IMR-90 (cell line): ENCODE measurements around the gene MSN. TPM values are rescaled to one million over a fixed set of nuclear protein-coding genes. Genes with fewer than 3 reads are reported as not detected.
A peak's percentile ranks its signal among the peaks of the same experiment; 100 is the strongest.

Experiments
- ATAC-seq: fragments of 200-7000 bp; cut with Tn5 transposase; 2 replicates; pipeline ENCODE4 v1.9.1; 2020; ENCODE audit warnings: low read depth, mild to moderate bottlenecking, moderate library complexity
- BruUV-seq: library from RNA; stranded (reverse); fragments of 400-500 nt; replicated peaks from 2 replicates; lab custom pipeline; 2021; lab: Mats Ljungman, UMichigan
- CTCF ChIA-PET: fragments of 300-600 bp; formaldehyde crosslinking; extraction: SDS; loops from one replicate; lab custom pipeline; 2021; ENCODE audit warnings: antibody characterized with exemption; lab: Yijun Ruan, JAX
- POLR2A ChIA-PET: fragments of 300-600 bp; sonication (Branson Sonifier 250); formaldehyde crosslinking; loops from one replicate; lab custom pipeline; 2022; ENCODE audit warnings: antibody characterized with exemption; ENCODE audit not compliant: unreplicated experiment; lab: Charles Lee
- DNase-seq: peaks from one replicate; pipeline ENCODE4 v3.0.0; 2013
- H2AFZ ChIP-seq: replicated peaks from 2 replicates; pipeline ENCODE3; 2013; ENCODE audit warnings: low read length, mild to moderate bottlenecking; ENCODE audit not compliant: poor library complexity
- H2AK5ac ChIP-seq: 2 replicates; pipeline ENCODE4 v1.6.1; 2013; ENCODE audit warnings: low read depth, low read length, inconsistent platforms
- H2AK9ac ChIP-seq: replicated peaks from 2 replicates; pipeline ENCODE3; 2013; ENCODE audit warnings: mild to moderate bottlenecking, low read depth, low read length, moderate library complexity; ENCODE audit not compliant: poor library complexity
- H2BK120ac ChIP-seq: 2 replicates; pipeline ENCODE4 v1.6.1; 2013; ENCODE audit warnings: low read depth, low read length, inconsistent platforms
- H2BK15ac ChIP-seq: 3 replicates; pipeline ENCODE4 v1.6.1; 2013; ENCODE audit warnings: low read depth, low read length, inconsistent platforms
- H2BK20ac ChIP-seq: 2 replicates; pipeline ENCODE4 v1.6.1; 2013; ENCODE audit warnings: low read depth, mild to moderate bottlenecking, inconsistent platforms, low read length, moderate library complexity
- H2BK5ac ChIP-seq: 2 replicates; pipeline ENCODE4 v1.6.1; 2013; ENCODE audit warnings: mild to moderate bottlenecking, low read depth, low read length, inconsistent platforms; ENCODE audit not compliant: poor library complexity, severe bottlenecking
- H3K14ac ChIP-seq: replicated peaks from 2 replicates; pipeline ENCODE4 v1.6.1; 2013; ENCODE audit warnings: low read depth, low read length, inconsistent platforms
- H3K18ac ChIP-seq: 2 replicates; pipeline ENCODE4 v1.6.1; 2013; ENCODE audit warnings: low read depth, low read length, control low read depth
- H3K23ac ChIP-seq: 2 replicates; pipeline ENCODE4 v1.6.1; 2013; ENCODE audit warnings: low read depth, low read length, inconsistent platforms
- H3K27ac ChIP-seq: 2 replicates; pipeline ENCODE4 v1.5.1; 2013; ENCODE audit warnings: mild to moderate bottlenecking, control low read depth, low read length; ENCODE audit not compliant: insufficient read depth
- H3K27me3 ChIP-seq: 2 replicates; pipeline ENCODE4 v1.6.1; 2013; ENCODE audit warnings: low read length; ENCODE audit not compliant: control insufficient read depth, insufficient read depth
- H3K36me3 ChIP-seq: 2 replicates; pipeline ENCODE4 v1.6.1; 2013; ENCODE audit warnings: low read length, mixed read lengths; ENCODE audit not compliant: control insufficient read depth, insufficient read depth
- H3K4ac ChIP-seq: 2 replicates; pipeline ENCODE4 v1.6.1; 2013; ENCODE audit warnings: low read depth, low read length, inconsistent platforms
- H3K4me1 ChIP-seq: 2 replicates; pipeline ENCODE4 v1.6.1; 2013; ENCODE audit warnings: low read length, mixed read lengths; ENCODE audit not compliant: control insufficient read depth, insufficient read depth
- H3K4me2 ChIP-seq: 2 replicates; pipeline ENCODE4 v1.6.1; 2013; ENCODE audit warnings: low read depth, mild to moderate bottlenecking, control low read depth, low read length, moderate library complexity
- H3K4me3 ChIP-seq: 2 replicates; pipeline ENCODE4 v1.5.1; 2013; ENCODE audit warnings: low read depth, mild to moderate bottlenecking, control low read depth, low read length, moderate library complexity; ENCODE audit not compliant: insufficient read depth
- H3K56ac ChIP-seq: 2 replicates; pipeline ENCODE4 v1.6.1; 2013; ENCODE audit warnings: low read length, inconsistent platforms; ENCODE audit not compliant: insufficient read depth; ENCODE audit errors: extremely low read depth
- H3K79me1 ChIP-seq, 2 experiments: 2 replicates each; pipeline ENCODE4 v1.6.1; 2013; ENCODE audit warnings: low read length in 2 of 2, inconsistent platforms in 1 of 2, low read depth in 1 of 2
- H3K9ac ChIP-seq: 2 replicates; pipeline ENCODE4 v1.6.1; 2013; ENCODE audit warnings: low read depth, low read length, control low read depth
- H3K9me1 ChIP-seq: 2 replicates; pipeline ENCODE4 v1.6.1; 2013; ENCODE audit warnings: low read length, inconsistent platforms; ENCODE audit not compliant: insufficient read depth
- H3K9me3 ChIP-seq: 2 replicates; pipeline ENCODE4 v1.6.1; 2013; ENCODE audit warnings: low read length; ENCODE audit not compliant: control insufficient read depth, insufficient read depth
- H4K20me1 ChIP-seq: 2 replicates; pipeline ENCODE4 v1.6.1; 2013; ENCODE audit warnings: low read length, inconsistent platforms; ENCODE audit not compliant: insufficient read depth
- H4K5ac ChIP-seq: 2 replicates; pipeline ENCODE4 v1.6.1; 2013; ENCODE audit warnings: mild to moderate bottlenecking, low read depth, low read length, control low read depth
- H4K8ac ChIP-seq, 2 experiments: 2 replicates each; pipeline ENCODE4 v1.6.1; 2013; ENCODE audit warnings: low read depth in 2 of 2, low read length in 2 of 2, control low read depth in 1 of 2, inconsistent platforms in 1 of 2
- H4K91ac ChIP-seq: 2 replicates; pipeline ENCODE4 v1.6.1; 2013; ENCODE audit warnings: low read depth, low read length, inconsistent platforms; ENCODE audit not compliant: insufficient read depth
- CEBPB ChIP-seq: IDR thresholded peaks from 2 replicates; pipeline ENCODE4 v1.6.1; 2012; ENCODE audit warnings: low read depth, low read length, improper control_type of control experiment
- MAZ ChIP-seq: IDR thresholded peaks from 2 replicates; pipeline ENCODE4 v1.6.1; 2012; ENCODE audit warnings: low read depth, mild to moderate bottlenecking, low read length, improper control_type of control experiment, moderate library complexity, borderline replicate concordance
- WGBS, 2 experiments: methylation state at CpG; one replicate each; pipeline versions ENCODE4 v1.1.5 to v1.1.7; 2013; ENCODE audit warnings: missing lambda C conversion rate in 2 of 2; ENCODE audit not compliant: insufficient read length in 1 of 2; ENCODE audit errors: extremely low coverage in 2 of 2; 5-methylcytosine and 5-hydroxymethylcytosine counted together
- dilution Hi-C: fragments of 300-500 bp; cut with HindIII; formaldehyde crosslinking; loops from one replicate; pipeline ENCODE4 v1.14.3; 2018; ENCODE audit warnings: low sequenced_read_pairs; ENCODE audit not compliant: unreplicated experiment
- in situ Hi-C: fragments of 300-500 bp; cut with MboI; formaldehyde crosslinking; loops from 3 replicates; pipeline ENCODE4 v1.14.3; 2019; ENCODE audit warnings: low sequenced_read_pairs, inconsistent platforms, mixed read lengths
- intact Hi-C: fragments of 100-400 bp; cut with micrococcal nuclease; formaldehyde crosslinking; loops from 2 replicates; pipeline ENCODE4 v1.10.0; 2022
- polyA plus RNA-seq, 3 experiments: library from polyadenylated mRNA; depleted of rRNA; stranded (reverse); fragments of >200 nt; gene quantifications; 2 replicates each; pipeline ENCODE4 v1.2.3, GENCODE V29; 2012; ENCODE audit warnings: low replicate concordance in 1 of 3
- total RNA-seq: library from RNA; depleted of rRNA; stranded (reverse); fragments of >200 nt; gene quantifications from 2 replicates; pipeline ENCODE4 v1.2.3, GENCODE V29; 2012

The MSN gene
- total and polyA plus RNA-seq, 2 of the 4 experiments (the other 2 are of a cell fraction): 422 to 619 TPM

DNA sequence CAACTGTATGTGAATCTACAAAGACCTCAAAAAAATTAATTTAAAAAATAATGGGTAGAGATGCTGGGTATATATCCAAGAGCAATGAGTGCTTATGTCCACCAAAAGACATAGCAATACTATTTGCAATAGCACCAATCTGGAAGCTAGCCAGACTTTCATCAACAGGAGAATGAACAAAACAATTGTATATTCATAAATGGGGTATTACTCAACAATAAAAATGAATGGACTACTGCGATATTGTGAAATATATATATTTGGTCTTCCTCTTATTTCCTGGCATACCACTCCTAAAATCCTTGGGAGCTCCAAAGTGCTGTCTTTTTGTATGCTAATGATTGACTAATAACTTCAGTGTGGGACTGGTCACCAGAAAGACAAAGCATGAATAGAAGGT is 77.5 kb downstream of the MSN start:
- no peak for ATAC-seq
- no peaks in the 10 kb centered on the region for H3K4me1 ChIP-seq
- BruUV-seq: no TSS peak
- H2BK15ac ChIP-seq: no peak overlapping the region
- H2BK5ac ChIP-seq: no peak overlapping the region
- H3K14ac ChIP-seq: no peak overlapping the region
- WGBS, 2 experiments: no CpG with 5 or more reads among the region's 1 CpG
- peak; percentile 41 for DNase-seq
- no peak overlapping the region for H2BK120ac ChIP-seq
- POLR2A ChIA-PET: no interaction called here
- H3K9me1 ChIP-seq: no peaks in the 10 kb centered on the region
- H3K4ac ChIP-seq: no peak overlapping the region
- no peak overlapping the region for H4K91ac ChIP-seq
- H4K20me1 ChIP-seq: no peaks in the 10 kb centered on the region
- CTCF ChIA-PET: interaction anchor here (1.7 kb wide), 1 partner anchor 39 kb away, joined by 3 read pairs; no protein-coding TSS in a partner anchor
- H3K27me3 ChIP-seq: peaks cover 2% of the 10 kb centered on the region; the same call in 1 of the 2 replicates
- no peak overlapping the region for H3K23ac ChIP-seq
- TF ChIP-seq CEBPB: peak; percentile 54
- TF ChIP-seq MAZ: no peak
- H2AFZ ChIP-seq: no peak overlapping the region
- no peak overlapping the region for H2BK20ac ChIP-seq
- no peak overlapping the region for H4K5ac ChIP-seq
- intact Hi-C loops (no loop called here), in situ Hi-C loops (no loop called here), dilution Hi-C loops (no loop called here)
- H2AK9ac ChIP-seq: no peak overlapping the region
- H3K4me3 ChIP-seq: no peak overlapping the region
- H2AK5ac ChIP-seq: no peak overlapping the region
- no peak overlapping the region for H3K4me2 ChIP-seq
- peaks cover 14% of the 10 kb centered on the region for H3K36me3 ChIP-seq
- H4K8ac ChIP-seq: no peak overlapping the region
- H3K56ac ChIP-seq: no peak overlapping the region
- 0 out of 4 replicates have a peak, but pooled peaks cover 2 to 9% of the 10 kb centered on the region in 2 experiments for H3K79me1 ChIP-seq
- H3K27ac ChIP-seq: no peak overlapping the region
- no peaks in the 10 kb centered on the region for H3K9me3 ChIP-seq
- no peak overlapping the region for H3K9ac ChIP-seq
- no peak overlapping the region for H3K18ac ChIP-seq
